HS-27A (cell line): ENCODE measurements around the gene ZNF564.
"Not testable (repeated sequence)": the region's sequence is repeated elsewhere in the genome, so short reads cannot be mapped to it uniquely, and the experiment has no call there.

ENCODE experiments used
- DNase-seq: peaks from one replicate; pipeline ENCODE4 v3.0.0-alpha.2; 2012; ENCODE audit warnings: low read depth, missing footprints

The ZNF564 gene

GRCh38 chr19:12551060-12551832 lies at the start of gene ZNF564:
ZNF564 (minus strand) TSS chr19:12551482; CDS start chr19:12551332, 150 bp downstream.
- DNase-seq = peak; percentile 94

- DNase-seq = no peak
Observed at GRCh38 chr19:12597594-12597993, 46.3 kb upstream of the ZNF564 start.

GRCh38 chr19:12596927-12597548 lies 45.8 kb upstream of the ZNF564 start:
- no peak for DNase-seq

- no peak for DNase-seq
Observed at GRCh38 chr19:12596485-12596884, 45.2 kb upstream of the ZNF564 start.

GRCh38 chr19:12581100-12581499 lies 29.8 kb upstream of the ZNF564 start:
- DNase-seq = no peak

- peak; percentile 56 for DNase-seq
Observed at GRCh38 chr19:12580180-12580694, 29.0 kb upstream of the ZNF564 start.

GRCh38 chr19:12578641-12579040 lies 27.4 kb upstream of the ZNF564 start:
- DNase-seq = no peak

- DNase-seq = no peak
Observed at GRCh38 chr19:12574036-12574435, 22.8 kb upstream of the ZNF564 start.

- DNase-seq = no peak
Observed at GRCh38 chr19:12567951-12568350, 16.7 kb upstream of the ZNF564 start.

GRCh38 chr19:12566380-12566779 lies 15.1 kb upstream of the ZNF564 start:
- DNase-seq = not testable (repeated sequence)

- peak; percentile 66 for DNase-seq
Observed at GRCh38 chr19:12564016-12564664, 12.9 kb upstream of the ZNF564 start.

GRCh38 chr19:12555456-12555930 lies 4.2 kb upstream of the ZNF564 start:
- no peak for DNase-seq

- DNase-seq = no peak
Observed at GRCh38 chr19:12546903-12547302, 4.4 kb downstream of the ZNF564 start.

GRCh38 chr19:12546068-12546467 lies 5.2 kb downstream of the ZNF564 start:
- no peak for DNase-seq

- no peak for DNase-seq
Observed at GRCh38 chr19:12545267-12545666, 6.0 kb downstream of the ZNF564 start.

GRCh38 chr19:12544401-12544876 lies 6.8 kb downstream of the ZNF564 start:
- no peak for DNase-seq

GRCh38 chr19:12543855-12544254 lies 7.4 kb downstream of the ZNF564 start:
- no peak for DNase-seq

- DNase-seq = no peak
Observed at GRCh38 chr19:12527034-12527836, 24.0 kb downstream of the ZNF564 start.

- DNase-seq = no peak
Observed at GRCh38 chr19:12526542-12526941, 24.7 kb downstream of the ZNF564 start.

GRCh38 chr19:12521996-12522395 lies 29.3 kb downstream of the ZNF564 start:
- no peak for DNase-seq

GRCh38 chr19:12513531-12514061 lies 37.7 kb downstream of the ZNF564 start:
- DNase-seq = no peak
